B cell (primary cell): ENCODE data around the gene NBPF4. TPM values are rescaled to one million over a fixed set of nuclear protein-coding genes. Genes with fewer than 3 reads are reported as not detected.

Experiments
- ATAC-seq: fragments of 200-7000 bp; cut with Tn5 transposase; one replicate; pipeline ENCODE4 v1.10.0; 2021; ENCODE audit warnings: low read depth, mild to moderate bottlenecking, moderate number of reproducible peaks, moderate library complexity
- CTCF ChIA-PET: fragments of 350-600 bp; sonication (Branson Sonifier 250); formaldehyde crosslinking; loops from one replicate; lab custom pipeline; 2021; ENCODE audit warnings: antibody characterized with exemption, inconsistent platforms; lab: Charles Lee
- POLR2A ChIA-PET: fragments of 350-600 bp; sonication (Branson Sonifier 250); formaldehyde crosslinking; loops from one replicate; lab custom pipeline; 2021; ENCODE audit warnings: antibody characterized with exemption; lab: Charles Lee
- DNase-seq: peaks from one replicate; pipeline ENCODE4 v3.0.0; 2013
- H2AFZ ChIP-seq: 2 replicates; pipeline ENCODE4 v1.6.1; 2012; ENCODE audit warnings: mild to moderate bottlenecking, low read depth, low read length; ENCODE audit not compliant: insufficient read depth, poor library complexity, severe bottlenecking
- H3K27ac ChIP-seq, 2 donors: 1 replicate in 1 of 2; 2 replicates in 1 of 2; pipeline ENCODE4 v1.5.1; 2012 to 2013; ENCODE audit warnings: low read length in 2 of 2, mild to moderate bottlenecking in 2 of 2, moderate library complexity in 1 of 2
- H3K27me3 ChIP-seq, 4 experiments: fragments of 200-600 bp in 1 of 4; sonication (generic) in 1 of 4; replicated peaks in 1 of 4; 1 replicate in 2 of 4; 2 replicates in 2 of 4; pipeline versions ENCODE4 v1.6.1 to v1.7.0; 2013 to 2016; ENCODE audit warnings: low read length in 3 of 4, mild to moderate bottlenecking in 2 of 4, mixed read lengths in 1 of 4, moderate library complexity in 1 of 4; ENCODE audit not compliant: insufficient read depth in 4 of 4, control insufficient read depth in 3 of 4; ENCODE audit errors: control extremely low read depth in 1 of 4
- H3K36me3 ChIP-seq, 2 experiments: replicated peaks in 1 of 2; 1 replicate in 1 of 2; 2 replicates in 1 of 2; pipeline versions ENCODE4 v1.6.1 to v1.7.1; 2013; ENCODE audit warnings: low read length in 1 of 2; ENCODE audit not compliant: insufficient read depth in 2 of 2, control insufficient read depth in 1 of 2; ENCODE audit errors: control extremely low read depth in 1 of 2, extremely low read depth in 1 of 2
- H3K4me1 ChIP-seq, 2 donors: fragments of 200-600 bp in 1 of 2; sonication (generic) in 1 of 2; 1 replicate in 1 of 2; 2 replicates in 1 of 2; pipeline versions ENCODE4 v1.5.1 to v1.6.1; 2013 to 2017; ENCODE audit warnings: low read length in 2 of 2; ENCODE audit not compliant: control insufficient read depth in 2 of 2, insufficient read depth in 2 of 2
- H3K4me2 ChIP-seq: replicated peaks from 2 replicates; pipeline ENCODE3; 2012; ENCODE audit warnings: mild to moderate bottlenecking, low read depth, low read length; ENCODE audit not compliant: poor library complexity, severe bottlenecking
- H3K4me3 ChIP-seq, 5 experiments: fragments of 200-600 bp in 1 of 5; sonication (generic) in 1 of 5; 1 replicate in 3 of 5; 2 replicates in 2 of 5; pipeline versions ENCODE4 v1.5.1 to v1.7.0; 2011 to 2016; ENCODE audit warnings: low read length in 4 of 5, mild to moderate bottlenecking in 4 of 5, low read depth in 2 of 5, control low read depth in 1 of 5, moderate library complexity in 1 of 5; ENCODE audit not compliant: insufficient read depth in 1 of 5; ENCODE audit errors: control extremely low read depth in 1 of 5, extremely low read depth in 1 of 5
- H3K79me2 ChIP-seq: fragments of 200-600 bp; sonication (generic); one replicate; pipeline ENCODE4 v1.6.0; 2016; ENCODE audit warnings: low read length; ENCODE audit not compliant: control insufficient read depth, insufficient read depth
- H3K9ac ChIP-seq: fragments of 200-600 bp; sonication (generic); 2 replicates; pipeline ENCODE4 v1.6.1; 2017; ENCODE audit warnings: mild to moderate bottlenecking, low read length, moderate library complexity
- H3K9me3 ChIP-seq, 3 donors: one replicate each; pipeline versions ENCODE4 v1.6.1 to v1.7.1; 2013; ENCODE audit warnings: low read length in 2 of 3; ENCODE audit not compliant: control insufficient read depth in 2 of 3, insufficient read depth in 1 of 3; ENCODE audit errors: control extremely low read depth in 1 of 3
- H4K20me1 ChIP-seq: 2 replicates; pipeline ENCODE4 v1.6.0; 2012; ENCODE audit warnings: mild to moderate bottlenecking, low read length; ENCODE audit not compliant: insufficient read depth, control insufficient read depth, poor library complexity, severe bottlenecking
- H3K27ac Mint-ChIP-seq: one replicate; pipeline ENCODE4 v1.8.0; 2021; ENCODE audit warnings: mixed read lengths
- H3K27me3 Mint-ChIP-seq: one replicate; pipeline ENCODE4 v1.8.0; 2021; ENCODE audit warnings: mixed read lengths
- H3K4me1 Mint-ChIP-seq: one replicate; pipeline ENCODE4 v1.8.0; 2021; ENCODE audit warnings: mixed read lengths
- H3K4me3 Mint-ChIP-seq: one replicate; pipeline ENCODE4 v1.8.0; 2021; ENCODE audit warnings: mixed read lengths
- H3K9me3 Mint-ChIP-seq: one replicate; pipeline ENCODE4 v1.8.0; 2022; ENCODE audit warnings: mixed read lengths; ENCODE audit not compliant: insufficient read depth
- CTCF ChIP-seq: fragments of 200-600 bp; IDR thresholded peaks from one replicate; pipeline ENCODE4 v1.8.0; 2022; ENCODE audit warnings: antibody characterized with exemption, mild to moderate bottlenecking
- EZH2 ChIP-seq: IDR thresholded peaks from 2 replicates; pipeline ENCODE4 v1.6.1; 2012; ENCODE audit warnings: borderline replicate concordance, low read depth, mild to moderate bottlenecking, moderate library complexity, low read length; ENCODE audit not compliant: insufficient read depth, poor library complexity, severe bottlenecking
- WGBS: methylation state at CpG from one replicate; pipeline ENCODE4 v1.1.5; 2013; ENCODE audit warnings: missing lambda C conversion rate; ENCODE audit not compliant: insufficient coverage; 5-methylcytosine and 5-hydroxymethylcytosine counted together
- intact Hi-C: fragments of 100-400 bp; cut with micrococcal nuclease; formaldehyde crosslinking; loops from one replicate; pipeline ENCODE4 v1.10.0; 2022
- polyA plus RNA-seq: library from polyadenylated mRNA; depleted of rRNA; stranded (reverse); fragments of >200 nt; gene quantifications from 2 replicates; pipeline ENCODE4 v1.2.3, GENCODE V29; 2012
- total RNA-seq, 2 donors: library from RNA; stranded (reverse); fragments of 120-200 nt in 1 of 2; gene quantifications; 1 replicate in 1 of 2; 2 replicates in 1 of 2; pipeline versions ENCODE4 v1.2.3 to v1.2.4, GENCODE V29; 2013 to 2022

NBPF4 gene
- total and polyA plus RNA-seq, 2 donors (not counting 1 experiment from before 2014, with no cell fraction given): 0.04 TPM; not detected in 1

DNA sequence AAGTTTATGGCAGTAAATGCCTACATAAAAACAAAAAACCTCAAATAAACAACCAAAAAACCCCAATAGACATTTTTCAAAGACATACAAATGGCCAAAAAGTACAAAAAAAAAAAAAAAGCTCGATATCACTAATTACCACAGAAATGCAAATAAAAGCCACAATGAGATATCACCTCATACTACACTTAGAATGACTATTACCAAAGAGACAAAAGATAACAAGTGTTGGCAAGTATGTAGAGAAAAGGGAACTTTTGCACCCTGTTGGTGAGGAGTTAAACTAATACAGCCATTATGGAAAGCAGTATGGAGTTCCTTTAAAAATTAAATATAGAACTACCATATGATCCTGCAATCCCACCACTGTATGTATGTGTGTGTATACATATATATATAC lies 64.9 kb downstream of the NBPF4 start:
- no CpG with 5 or more reads among the region's 1 CpG for WGBS
- Histone ChIP-seq H3K9ac (no peak overlapping the region), H3K9me3 (peaks cover 6 to 19% (median 7%) of the 10 kb centered on the region in 3 donors), H2AFZ (no peak overlapping the region), H3K4me2 (no peak overlapping the region), H3K4me3 (no peak overlapping the region), H3K79me2 (peaks cover 25% of the 10 kb centered on the region), H3K27me3 (no peaks in the 10 kb centered on the region), H4K20me1 (no peaks in the 10 kb centered on the region), H3K4me1 (no peaks in the 10 kb centered on the region), H3K36me3 (peaks cover 24 to 44% of the 10 kb centered on the region in 2 experiments), H3K27ac (no peak overlapping the region)
- DNase-seq (no peak), ATAC-seq (no peak)
- Mint-ChIP-seq H3K4me3 (no peak overlapping the region), H3K9me3 (no peaks in the 10 kb centered on the region), H3K4me1 (peaks cover 7% of the 10 kb centered on the region), H3K27ac (no peak overlapping the region), H3K27me3 (no peaks in the 10 kb centered on the region)
- CTCF ChIA-PET: no interaction called here
- POLR2A ChIA-PET: no interaction called here
- intact Hi-C loops: no loop called here
- TF ChIP-seq CTCF (no peak), EZH2 (no peak)

Other genes starting within 250 kb of the NBPF4 start
- 25.3 and 25.6 TPM in 2 replicates for gene SLC25A24, start 43.7 kb downstream of the NBPF4 start, total RNA-seq
- gene SLC25A24, start 43.7 kb downstream of the NBPF4 start, polyA plus RNA-seq: 5.7 and 6.0 TPM in 2 replicates
- gene NBPF6, start 206.3 kb upstream of the NBPF4 start, total RNA-seq: not detected in 2 replicates
- gene NBPF6, start 206.3 kb upstream of the NBPF4 start, polyA plus RNA-seq: not detected in 2 replicates